Neural cell (in vitro differentiated cells): ENCODE results near the gene QSOX2. TPM values are rescaled to one million over a fixed set of nuclear protein-coding genes. Genes with fewer than 3 reads are reported as not detected.

Source experiments
- H2AFZ ChIP-seq: fragments of 200-600, 300-800 bp; sonication (generic), shearing (Covaris generic); 2 replicates; pipeline ENCODE4 v1.6.0; 2014; ENCODE audit warnings: low read depth, mild to moderate bottlenecking, antibody characterized with exemption, low read length, moderate library complexity
- H3F3A ChIP-seq: fragments of 200-600 bp; shearing (Covaris generic); 2 replicates; pipeline ENCODE4 v1.6.1; 2016; ENCODE audit warnings: mild to moderate bottlenecking, moderate library complexity, mixed read lengths, antibody characterized with exemption, low read length; ENCODE audit not compliant: insufficient read depth, poor library complexity, severe bottlenecking
- H3K27ac ChIP-seq: fragments of 200-600, 300-800 bp; sonication (generic), shearing (Covaris generic); 2 replicates; pipeline ENCODE4 v1.5.1; 2014; ENCODE audit warnings: mild to moderate bottlenecking, low read length, moderate library complexity
- H3K27me3 ChIP-seq: fragments of 300-800, 200-600 bp; sonication (generic), shearing (Covaris generic); 2 replicates; pipeline ENCODE4 v1.6.0; 2014; ENCODE audit warnings: mild to moderate bottlenecking, low read depth, low read length, moderate library complexity; ENCODE audit not compliant: insufficient read depth
- H3K36me3 ChIP-seq: fragments of 300-800, 200-600 bp; sonication (generic), shearing (Covaris generic); 2 replicates; pipeline ENCODE4 v1.5.1; 2014; ENCODE audit warnings: mild to moderate bottlenecking, antibody characterized with exemption, low read length, moderate library complexity; ENCODE audit not compliant: insufficient read depth
- H3K4me2 ChIP-seq: fragments of 300-800, 200-600 bp; sonication (generic), shearing (Covaris generic); 2 replicates; pipeline ENCODE4 v1.6.0; 2014; ENCODE audit warnings: mild to moderate bottlenecking, low read length
- H3K4me3 ChIP-seq: fragments of 300-800, 200-600 bp; sonication (generic), shearing (Covaris generic); 2 replicates; pipeline ENCODE4 v1.5.1; 2014; ENCODE audit warnings: mild to moderate bottlenecking, low read length, moderate library complexity
- H3K79me2 ChIP-seq: fragments of 200-600 bp; shearing (Covaris generic); replicated peaks from 2 replicates; pipeline ENCODE4 v1.6.0; 2014; ENCODE audit warnings: mild to moderate bottlenecking, low read length, moderate library complexity; ENCODE audit not compliant: insufficient read depth
- H3K9ac ChIP-seq: fragments of 300-800, 200-600 bp; sonication (generic), shearing (Covaris generic); 2 replicates; pipeline ENCODE4 v1.6.1; 2016; ENCODE audit warnings: mild to moderate bottlenecking, low read length, mixed read lengths
- H3K9me2 ChIP-seq: fragments of 200-600 bp; shearing (Covaris generic); 2 replicates; pipeline ENCODE4 v1.6.1; 2016; ENCODE audit warnings: mild to moderate bottlenecking, low read length, mixed read lengths; ENCODE audit not compliant: insufficient read depth
- H3K9me3 ChIP-seq: fragments of 200-600, 300-800 bp; sonication (generic), shearing (Covaris generic); 2 replicates; pipeline ENCODE4 v1.6.1; 2016; ENCODE audit warnings: mild to moderate bottlenecking, mixed run types, low read length, moderate library complexity, mixed read lengths
- H4K20me1 ChIP-seq: fragments of 200-600 bp; shearing (Covaris generic); 2 replicates; pipeline ENCODE4 v1.6.1; 2016; ENCODE audit warnings: mild to moderate bottlenecking, mixed run types; ENCODE audit not compliant: insufficient read depth
- CTCF ChIP-seq: fragments of 450-650 bp; IDR thresholded peaks from 2 replicates; pipeline ENCODE4 v1.5.1; 2014; ENCODE audit warnings: antibody characterized with exemption, mild to moderate bottlenecking, moderate library complexity; ENCODE audit not compliant: poor library complexity, severe bottlenecking
- EP300 ChIP-seq: fragments of 450-650 bp; conservative IDR thresholded peaks from 2 replicates; pipeline ENCODE4 v1.6.1; 2014; ENCODE audit warnings: antibody characterized with exemption, mild to moderate bottlenecking, moderate library complexity; ENCODE audit not compliant: poor library complexity, severe bottlenecking
- EZH2 ChIP-seq: fragments of 200-600, 300-800 bp; shearing (Covaris generic), sonication (generic); IDR thresholded peaks from 2 replicates; pipeline ENCODE4 v1.6.1; 2014; ENCODE audit warnings: antibody characterized with exemption, low read length, borderline replicate concordance, mild to moderate bottlenecking; ENCODE audit not compliant: insufficient read depth, poor library complexity, severe bottlenecking
- MXI1 ChIP-seq: fragments of 450-650 bp; conservative IDR thresholded peaks from 2 replicates; pipeline ENCODE4 v1.6.1; 2014; ENCODE audit warnings: antibody characterized with exemption, mild to moderate bottlenecking; ENCODE audit not compliant: poor library complexity, severe bottlenecking
- POLR2AphosphoS5 ChIP-seq: IDR thresholded peaks from 2 replicates; pipeline ENCODE4 v1.6.1; 2012
- RAD21 ChIP-seq: fragments of 450-650 bp; conservative IDR thresholded peaks from 2 replicates; pipeline ENCODE4 v1.6.1; 2014; ENCODE audit warnings: antibody characterized with exemption, mild to moderate bottlenecking, moderate library complexity
- REST ChIP-seq: IDR thresholded peaks from 2 replicates; pipeline ENCODE4 v1.6.1; 2012; ENCODE audit warnings: borderline replicate concordance
- SMC3 ChIP-seq: fragments of 450-650 bp; conservative IDR thresholded peaks from 2 replicates; pipeline ENCODE4 v1.6.1; 2014; ENCODE audit warnings: antibody characterized with exemption, mild to moderate bottlenecking, moderate library complexity; ENCODE audit not compliant: poor library complexity
- TAF1 ChIP-seq: IDR thresholded peaks from 2 replicates; pipeline ENCODE4 v1.6.1; 2012; ENCODE audit warnings: low read depth
- polyA plus RNA-seq: library from polyadenylated mRNA; depleted of rRNA; stranded (reverse); fragments of >200 nt; gene quantifications from 2 replicates; pipeline ENCODE4 v1.2.3, GENCODE V29; 2014

The QSOX2 gene
- polyA plus RNA-seq, 1 donor from 2014 or later: 20.7 TPM

- no peak overlapping the region for H3K9ac ChIP-seq
- no peaks in the 10 kb centered on the region for H4K20me1 ChIP-seq
- H3K27ac ChIP-seq: no peak overlapping the region
- TF ChIP-seq EP300 (no peak), REST (no peak), POLR2AphosphoS5 (no peak), SMC3 (no peak), MXI1 (no peak)
- no peaks in the 10 kb centered on the region for H3K9me3 ChIP-seq
- H3K79me2 ChIP-seq: no peaks in the 10 kb centered on the region
- H3K9me2 ChIP-seq: no peaks in the 10 kb centered on the region
- no peaks in the 10 kb centered on the region for H3K27me3 ChIP-seq
- no peak overlapping the region for H2AFZ ChIP-seq
- no peak overlapping the region for H3K4me2 ChIP-seq
- H3K4me3 ChIP-seq: no peak overlapping the region
- no peaks in the 10 kb centered on the region for H3F3A ChIP-seq
- peaks cover 6% of the 10 kb centered on the region for H3K36me3 ChIP-seq
Observed at GRCh38 chr9:136218271-136218670, 27.3 kb downstream of the QSOX2 start.

GRCh38 chr9:136216541-136217244 is 28.9 kb downstream of the QSOX2 start:
- peaks cover 6% of the 10 kb centered on the region for H3K36me3 ChIP-seq
- H2AFZ ChIP-seq: no peak overlapping the region
- no peaks in the 10 kb centered on the region for H3K79me2 ChIP-seq
- no peaks in the 10 kb centered on the region for H4K20me1 ChIP-seq
- no peak overlapping the region for H3K27ac ChIP-seq
- H3F3A ChIP-seq: no peaks in the 10 kb centered on the region
- no peak for TF ChIP-seq MXI1
- no peak for TF ChIP-seq REST
- TF ChIP-seq SMC3: no peak
- TF ChIP-seq EZH2: no peak
- no peak for TF ChIP-seq CTCF
- TF ChIP-seq POLR2AphosphoS5: no peak
- TF ChIP-seq EP300: no peak
- no peak for TF ChIP-seq TAF1
- TF ChIP-seq RAD21: no peak
- H3K4me2 ChIP-seq: no peak overlapping the region
- H3K9ac ChIP-seq: no peak overlapping the region
- no peaks in the 10 kb centered on the region for H3K27me3 ChIP-seq
- H3K9me3 ChIP-seq: no peaks in the 10 kb centered on the region
- no peak overlapping the region for H3K4me3 ChIP-seq
- H3K9me2 ChIP-seq: no peaks in the 10 kb centered on the region
